HG02943 (cell line): ENCODE measurements around the gene EARS2.
"Not testable (repeated sequence)": the region's sequence is repeated elsewhere in the genome, so short reads cannot be mapped to it uniquely, and the experiment has no call there.

ENCODE experiments used
- ATAC-seq: cut with Tn5 transposase; IDR thresholded peaks from one replicate; pipeline ENCODE4 v1.9.1; 2021; ENCODE audit warnings: mild to moderate bottlenecking, low read depth, moderate library complexity; ENCODE audit not compliant: unreplicated experiment

EARS2 gene

DNA sequence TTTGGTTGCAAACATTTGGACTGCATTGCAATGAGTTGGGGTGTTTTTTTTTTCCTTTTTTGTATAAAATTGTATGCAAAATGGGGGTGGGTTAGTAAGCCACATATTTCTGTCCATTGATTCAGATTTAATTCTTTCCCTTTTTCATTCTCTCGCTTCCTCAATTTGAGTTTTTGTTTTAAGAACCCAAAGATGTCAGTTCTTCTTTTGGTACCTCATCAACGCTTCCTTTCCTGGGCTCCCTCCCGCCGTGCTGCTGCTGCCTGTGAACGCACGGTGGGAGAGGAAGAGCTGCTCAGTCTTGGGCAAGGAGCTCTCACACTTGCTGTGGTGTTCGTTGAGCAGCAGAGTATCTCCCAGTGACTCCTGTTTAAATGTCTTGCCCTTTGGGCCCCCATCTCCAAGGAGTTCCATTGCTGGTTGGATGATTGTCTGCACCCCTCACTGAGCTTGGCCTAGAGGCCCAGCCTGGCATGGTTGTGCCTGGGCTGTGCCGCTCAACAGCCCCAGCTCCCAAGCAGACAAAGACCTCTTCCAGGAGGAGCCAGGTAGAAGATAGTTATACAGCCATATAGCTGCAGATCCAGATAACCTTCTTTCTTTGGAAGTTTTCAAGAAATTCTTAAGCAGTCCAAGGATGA lies 14.0 kb upstream of the EARS2 start:
- no peak for ATAC-seq

GRCh38 chr16:23567602-23568001 lies 10.5 kb upstream of the EARS2 start:
- ATAC-seq: no peak

DNA sequence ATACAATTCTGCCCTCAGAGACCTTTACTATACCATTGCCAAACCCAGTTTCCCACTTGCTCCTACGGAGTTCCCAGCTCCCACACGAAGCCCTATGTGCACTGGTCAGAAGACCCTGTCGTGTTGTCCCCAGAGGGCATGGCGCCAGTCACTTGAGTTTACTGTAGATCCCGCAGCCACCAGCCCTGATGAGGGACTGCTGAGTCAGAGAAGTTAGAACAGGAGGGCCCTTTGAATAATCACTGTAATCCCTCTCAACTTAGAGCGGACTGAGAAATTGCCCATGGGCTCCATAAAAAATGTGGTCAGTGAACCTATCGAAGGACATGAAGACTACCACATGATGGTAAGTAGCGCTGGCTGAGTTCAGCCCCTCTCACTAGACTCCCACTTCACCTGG lies 9.6 kb upstream of the EARS2 start:
- ATAC-seq: no peak

DNA sequence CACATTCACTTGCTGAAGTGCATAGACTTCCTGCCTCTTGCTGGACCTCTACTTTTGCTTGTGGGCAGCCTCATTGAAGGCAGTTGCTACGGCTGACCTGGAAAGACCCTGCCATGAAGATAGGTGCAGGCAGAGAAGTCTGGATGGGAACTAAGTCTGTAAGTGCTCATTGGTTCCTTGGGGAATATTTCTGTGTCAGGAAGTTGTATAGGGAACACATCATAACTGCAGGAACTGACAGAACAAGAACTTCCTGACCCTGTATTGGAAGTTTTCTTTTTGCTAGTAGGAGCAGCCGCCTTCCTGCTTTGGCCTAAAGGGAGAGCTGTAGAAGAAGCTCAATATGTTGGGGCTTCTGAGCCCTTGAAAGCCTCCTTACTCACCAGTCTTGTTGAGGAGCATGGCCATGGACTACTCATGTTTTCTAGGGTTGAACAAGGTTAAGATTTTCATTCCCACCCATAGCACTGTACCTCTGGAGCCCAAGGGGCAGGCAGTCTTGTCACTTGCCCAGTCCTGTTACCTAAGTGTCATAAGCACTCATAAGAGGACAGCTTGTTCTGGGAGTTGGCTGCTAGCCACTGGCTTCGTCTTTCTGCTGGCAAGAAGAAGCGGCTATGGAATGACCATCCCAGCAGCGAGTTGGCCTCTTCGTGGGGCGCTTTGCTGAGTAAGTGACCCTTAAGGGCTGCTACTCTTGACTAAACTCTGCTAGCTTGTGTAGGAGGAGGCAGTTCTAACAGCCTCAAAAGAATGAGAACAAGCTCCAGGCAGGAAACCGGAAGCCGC lies 7.6 kb upstream of the EARS2 start:
- ATAC-seq: no peak

- ATAC-seq: no peak
Observed at GRCh38 chr16:23563186-23563585, 6.0 kb upstream of the EARS2 start.

DNA sequence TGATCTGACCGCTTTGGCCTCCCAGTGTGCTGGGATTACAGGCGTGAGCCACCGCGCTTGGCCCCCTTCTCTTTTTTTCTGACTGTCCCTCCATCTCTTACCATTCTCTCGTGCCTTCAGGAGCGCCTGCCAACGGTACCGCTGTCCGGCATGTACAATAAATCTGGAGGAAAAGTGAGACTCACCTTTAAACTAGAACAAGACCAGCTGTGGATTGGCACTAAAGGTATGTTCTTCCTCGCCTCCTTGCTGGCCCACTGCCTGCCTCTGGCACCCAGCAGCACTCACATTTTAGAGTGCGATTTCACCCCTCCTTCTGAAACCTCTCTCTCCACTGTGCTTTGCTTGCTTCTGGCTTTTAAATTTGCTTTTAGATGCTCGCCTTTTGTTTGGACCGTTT lies 5.4 kb upstream of the EARS2 start:
- ATAC-seq: no peak

GRCh38 chr16:23561586-23561985 lies 4.4 kb upstream of the EARS2 start:
- no peak for ATAC-seq

DNA sequence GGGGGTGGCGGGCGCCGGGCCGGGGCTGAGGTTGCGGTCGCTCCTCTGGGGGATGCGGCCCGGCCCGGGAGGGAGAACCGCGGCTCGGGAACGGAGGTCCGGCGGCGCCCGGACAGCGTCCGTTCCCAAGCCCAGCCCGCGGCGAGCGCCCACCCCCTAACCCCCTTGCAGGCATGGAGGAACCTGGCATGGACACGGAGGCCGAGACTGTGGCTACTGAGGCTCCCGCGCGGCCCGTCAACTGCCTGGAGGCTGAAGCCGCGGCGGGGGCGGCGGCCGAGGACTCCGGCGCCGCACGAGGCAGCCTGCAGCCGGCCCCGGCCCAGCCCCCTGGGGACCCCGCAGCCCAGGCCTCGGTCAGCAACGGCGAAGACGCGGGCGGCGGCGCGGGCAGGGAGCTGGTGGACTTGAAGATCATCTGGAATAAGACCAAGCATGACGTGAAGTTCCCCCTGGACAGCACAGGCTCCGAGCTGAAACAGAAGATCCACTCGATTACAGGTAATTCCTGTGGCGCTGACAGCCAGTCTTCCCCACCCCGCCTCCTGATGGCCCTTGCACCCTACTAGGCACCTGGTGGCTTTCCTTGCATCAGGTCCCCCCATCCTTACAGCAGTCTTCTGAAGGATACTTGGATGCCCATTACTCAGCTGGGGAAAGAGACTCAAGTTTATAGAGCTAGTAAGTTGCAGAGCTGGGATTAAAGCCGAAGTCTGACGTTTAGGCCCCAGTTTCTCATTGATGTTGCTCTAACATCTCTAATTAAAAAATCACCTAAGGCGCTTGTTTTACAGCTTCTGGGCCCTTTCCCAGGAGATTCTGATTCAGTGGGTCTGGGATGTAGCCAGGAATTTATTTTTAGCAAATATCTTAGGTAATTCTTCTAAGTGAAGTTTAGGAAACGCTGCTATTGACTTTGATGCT lies 891 bp upstream of the EARS2 start:
- ATAC-seq: no peak

GRCh38 chr16:23554536-23554935 lies 2.6 kb downstream of the EARS2 start:
- ATAC-seq: no peak

- no peak for ATAC-seq
Observed at GRCh38 chr16:23552161-23552560, 5.0 kb downstream of the EARS2 start.

- no peak for ATAC-seq
Observed at GRCh38 chr16:23549938-23550337, 7.2 kb downstream of the EARS2 start.

DNA sequence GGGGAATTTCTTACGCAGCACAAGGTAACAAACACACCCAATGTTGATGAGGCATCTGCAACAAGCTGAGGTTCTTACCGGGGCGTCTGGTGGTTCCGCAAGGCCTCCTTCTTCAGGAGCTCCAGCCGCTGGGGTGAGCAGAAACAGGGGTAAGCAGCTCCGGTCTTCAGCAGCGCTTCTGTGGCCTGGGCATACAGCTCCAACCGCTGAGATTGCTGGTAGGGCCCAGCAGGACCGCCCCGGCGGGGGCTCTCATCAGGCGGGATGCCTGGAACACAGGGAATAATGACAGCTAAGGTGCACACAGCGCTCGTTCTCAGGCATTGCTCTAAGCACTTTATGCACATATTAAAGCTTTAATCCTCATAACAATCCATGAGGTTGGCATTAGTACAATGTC lies 12.7 kb downstream of the EARS2 start:
- ATAC-seq: no peak

DNA sequence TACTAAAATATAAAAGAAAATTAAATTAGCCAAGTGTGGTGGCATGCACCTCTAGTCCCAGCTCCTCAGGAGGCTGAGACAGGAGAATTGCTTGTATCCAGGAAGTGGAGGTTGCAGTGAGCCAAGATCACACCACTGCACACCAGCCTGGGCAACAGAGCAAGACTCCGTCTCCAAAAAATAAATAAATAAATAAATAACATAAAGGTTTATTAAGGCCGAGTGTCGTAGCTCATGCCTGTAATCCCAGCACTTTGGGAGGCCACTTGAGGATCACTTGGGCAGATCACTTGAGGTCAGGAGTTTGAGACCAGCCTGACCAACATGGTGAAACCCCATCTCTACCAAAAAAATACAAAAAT lies 16.4 kb downstream of the EARS2 start:
- ATAC-seq: not testable (repeated sequence)

DNA sequence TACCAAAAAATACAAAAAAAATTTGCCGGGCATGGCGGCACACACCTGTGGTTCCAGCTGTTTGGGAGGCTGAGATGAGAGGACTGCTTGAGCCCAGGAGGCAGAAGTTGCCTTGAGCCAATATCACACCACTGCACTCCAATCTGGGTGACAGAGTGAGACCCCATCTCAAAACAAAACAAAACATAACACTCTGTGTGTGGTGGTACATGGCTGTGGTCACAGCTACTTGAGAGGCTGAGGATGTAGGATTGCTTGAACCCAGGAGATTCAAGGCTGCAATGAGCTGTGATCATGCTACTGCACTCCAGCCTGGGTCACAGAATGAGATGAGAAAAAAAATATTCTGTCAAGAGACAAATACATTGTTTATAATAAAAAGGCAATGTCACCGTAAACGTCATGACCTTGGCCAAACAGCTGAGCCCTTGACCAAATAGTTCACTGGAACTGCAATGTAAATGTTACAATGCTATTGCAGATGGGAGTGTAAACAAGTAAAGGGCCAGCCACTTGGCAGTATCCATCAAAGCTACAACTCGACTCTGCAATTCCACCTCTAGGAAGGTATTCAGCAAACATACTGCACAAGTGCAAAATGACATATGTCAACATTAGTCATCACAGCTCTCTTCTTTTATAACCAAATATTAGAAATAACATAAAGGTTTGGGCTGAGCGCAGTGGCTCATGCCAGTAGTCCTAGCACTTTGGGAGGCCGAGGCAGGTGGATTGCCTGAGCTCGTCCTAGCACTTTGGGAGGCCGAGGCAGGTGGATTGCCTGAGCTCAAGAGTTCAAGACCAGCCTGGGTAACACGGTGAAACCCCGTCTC lies 16.9 kb downstream of the EARS2 start:
- ATAC-seq: no peak

DNA sequence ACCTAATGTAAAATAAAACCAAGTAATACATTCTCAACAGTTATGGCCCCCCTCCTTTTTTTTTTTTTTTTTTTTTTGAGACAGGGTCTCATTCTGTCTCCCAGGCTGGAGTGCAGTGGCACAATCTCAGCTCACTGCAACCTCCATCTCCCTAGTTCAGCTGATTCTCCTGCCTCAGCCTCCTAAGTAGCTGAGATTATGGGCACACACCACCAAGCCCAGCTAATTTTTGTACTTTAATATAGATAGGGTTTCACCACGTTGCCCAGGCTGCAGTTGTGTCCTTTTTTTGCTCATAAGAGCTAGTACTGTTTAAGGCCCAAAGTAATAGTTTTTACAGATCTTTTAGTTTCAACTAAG lies 18.3 kb downstream of the EARS2 start:
- no peak for ATAC-seq

GRCh38 chr16:23537390-23537789 lies 19.8 kb downstream of the EARS2 start:
- no peak for ATAC-seq

- no peak for ATAC-seq
Observed at GRCh38 chr16:23535901-23536300, 21.2 kb downstream of the EARS2 start.

DNA sequence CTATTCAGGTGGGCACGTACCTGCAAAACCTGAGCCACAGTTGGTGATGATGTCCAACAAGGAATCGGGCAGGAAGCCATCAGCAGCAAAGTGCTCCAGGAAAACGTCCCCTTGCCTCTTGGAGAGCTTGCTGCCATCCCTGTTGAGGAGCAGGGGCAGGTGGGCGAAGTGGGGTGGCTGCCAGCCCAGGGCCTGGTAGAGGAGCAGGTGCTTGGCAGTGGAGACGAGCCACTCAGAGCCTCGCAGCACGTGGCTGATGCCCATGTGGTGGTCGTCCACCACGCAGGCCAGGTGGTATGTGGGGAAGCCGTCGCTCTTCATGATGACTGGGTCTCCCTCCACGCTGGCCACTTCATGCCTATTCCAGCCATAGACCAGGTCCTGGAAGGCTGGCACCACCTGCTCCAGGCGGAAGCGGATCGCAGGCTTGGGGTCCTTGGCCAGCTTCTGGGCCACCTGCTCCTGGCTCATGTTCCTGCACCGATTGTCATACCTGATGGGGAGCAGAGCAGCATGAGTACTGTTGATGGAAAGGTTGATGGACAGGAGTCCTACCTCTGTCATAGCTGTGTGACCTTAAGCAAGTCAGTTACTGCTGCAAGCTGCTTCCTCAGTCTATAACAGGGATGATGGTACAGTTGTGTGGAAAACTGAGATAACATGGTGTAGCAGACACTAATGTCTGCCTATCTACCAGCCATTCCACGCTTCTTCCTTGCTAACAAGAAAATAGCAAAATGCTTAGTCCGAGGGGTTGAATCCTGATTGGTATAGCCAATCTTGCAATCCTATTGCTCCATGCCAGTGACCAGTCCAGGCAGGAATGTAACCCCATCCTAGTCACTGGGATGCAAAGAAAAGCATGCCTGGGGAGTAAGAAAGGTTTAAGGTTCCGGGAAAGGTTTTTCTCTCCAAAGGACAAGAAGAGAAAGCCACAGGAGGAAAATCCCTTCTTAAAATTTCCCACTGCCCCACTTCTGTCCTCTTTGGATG lies 22.0 kb downstream of the EARS2 start:
- ATAC-seq: no peak

DNA sequence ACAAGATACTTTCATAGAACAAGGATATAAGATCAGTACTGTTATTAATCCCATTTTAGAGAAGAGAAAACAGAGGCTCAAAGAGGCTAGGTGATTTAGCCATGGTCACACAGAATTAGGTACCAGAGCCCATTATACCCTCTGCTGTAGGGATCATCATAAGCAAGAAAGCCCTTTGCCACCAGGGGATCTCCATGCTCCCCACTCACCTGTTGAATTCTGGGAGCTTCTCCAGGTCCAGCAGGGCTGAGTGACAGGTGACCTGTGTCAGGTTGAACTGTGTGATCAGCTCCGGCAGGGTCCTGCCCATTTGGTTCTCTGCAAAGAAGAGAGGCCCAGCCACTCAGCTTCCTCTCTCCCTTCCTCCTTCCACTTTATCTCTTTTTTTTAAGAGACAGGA lies 24.7 kb downstream of the EARS2 start:
- no peak for ATAC-seq
